HG02840 (cell line): ENCODE data around the gene ING3.

Experiments
- ATAC-seq: cut with Tn5 transposase; IDR thresholded peaks from one replicate; pipeline ENCODE4 v1.9.1; 2021; ENCODE audit warnings: mild to moderate bottlenecking, moderate library complexity, moderate number of reproducible peaks; ENCODE audit not compliant: unreplicated experiment, low FRiP score

The ING3 gene

GRCh38 chr7:120950539-120951308 lies at the start of gene ING3:
Gene ING3 (plus strand): TSS chr7:120950777. CDS start chr7:120950897, 120 bp downstream.
- peak; percentile 98 for ATAC-seq

- ATAC-seq = no peak
These were observed 35.1 kb upstream of the ING3 start for GRCh38 chr7:120915314-120916105.

GRCh38 chr7:120916121-120916520 lies 34.5 kb upstream of the ING3 start:
- ATAC-seq = no peak

DNA sequence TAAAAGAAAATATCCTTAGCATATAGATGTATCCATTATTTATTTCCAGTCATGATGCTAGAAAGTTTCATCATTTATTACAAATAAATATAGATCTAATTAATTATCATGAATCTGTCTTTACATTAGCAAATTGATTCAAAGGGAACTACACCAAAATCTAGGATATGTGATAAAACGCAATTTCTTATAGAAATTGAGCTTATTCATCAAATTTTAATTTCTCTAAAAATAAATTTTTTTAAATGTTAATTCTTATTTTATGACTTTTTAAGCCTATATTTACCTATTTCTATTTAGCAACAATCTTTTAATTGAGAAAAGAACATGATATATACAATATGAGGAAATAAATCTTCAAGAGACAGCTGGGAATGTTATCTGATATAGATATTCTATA lies 34.0 kb upstream of the ING3 start:
- ATAC-seq = no peak

DNA sequence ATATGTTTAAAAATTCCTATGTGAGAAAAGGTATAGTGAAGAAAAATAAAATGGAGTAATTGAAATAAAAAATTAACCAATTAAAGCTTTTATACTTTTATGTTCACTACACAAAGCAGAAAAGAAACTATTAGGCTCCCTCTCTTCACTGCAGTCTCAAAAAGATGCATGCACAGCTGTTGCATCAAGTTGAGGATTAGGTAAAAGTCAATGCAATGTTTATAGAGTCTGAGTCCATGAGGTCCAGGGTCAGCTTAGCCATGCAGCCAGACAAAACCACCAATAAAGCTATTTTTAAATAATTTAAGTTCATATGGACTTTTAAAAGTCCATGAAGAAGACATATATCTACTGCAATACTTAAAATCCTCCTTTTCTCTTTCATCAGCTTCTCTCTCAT lies 31.1 kb upstream of the ING3 start:
- ATAC-seq = no peak

GRCh38 chr7:120920034-120920433 lies 30.5 kb upstream of the ING3 start:
- ATAC-seq = no peak

- no peak for ATAC-seq
These were observed 29.8 kb upstream of the ING3 start for GRCh38 chr7:120920591-120921274.

- ATAC-seq = no peak
These were observed 25.7 kb upstream of the ING3 start for GRCh38 chr7:120924837-120925236.

DNA sequence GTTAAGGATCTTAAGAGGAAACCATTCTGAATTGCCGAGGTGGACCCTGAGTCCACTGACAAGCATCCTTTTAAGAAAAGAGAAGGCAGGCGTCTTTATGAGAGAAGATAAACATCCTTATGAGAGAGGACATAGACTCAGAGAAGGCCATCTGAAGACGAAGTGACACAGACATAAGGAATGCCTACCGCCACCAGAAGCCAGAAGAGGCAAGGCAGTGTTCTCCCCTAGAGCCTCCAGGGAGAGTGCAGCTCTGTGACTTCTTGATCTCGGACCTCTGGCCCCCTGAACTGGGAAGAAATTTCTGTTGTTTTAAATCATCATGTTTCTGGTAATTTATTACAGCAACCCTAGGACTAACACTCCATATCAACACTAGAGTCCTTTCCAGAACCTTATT lies 25.2 kb upstream of the ING3 start:
- no peak for ATAC-seq

- no peak for ATAC-seq
These were observed 23.6 kb upstream of the ING3 start for GRCh38 chr7:120926943-120927346.

GRCh38 chr7:120927454-120928103 lies 23.0 kb upstream of the ING3 start:
- ATAC-seq = peak; percentile 71

GRCh38 chr7:120931243-120931642 lies 19.3 kb upstream of the ING3 start:
- no peak for ATAC-seq

DNA sequence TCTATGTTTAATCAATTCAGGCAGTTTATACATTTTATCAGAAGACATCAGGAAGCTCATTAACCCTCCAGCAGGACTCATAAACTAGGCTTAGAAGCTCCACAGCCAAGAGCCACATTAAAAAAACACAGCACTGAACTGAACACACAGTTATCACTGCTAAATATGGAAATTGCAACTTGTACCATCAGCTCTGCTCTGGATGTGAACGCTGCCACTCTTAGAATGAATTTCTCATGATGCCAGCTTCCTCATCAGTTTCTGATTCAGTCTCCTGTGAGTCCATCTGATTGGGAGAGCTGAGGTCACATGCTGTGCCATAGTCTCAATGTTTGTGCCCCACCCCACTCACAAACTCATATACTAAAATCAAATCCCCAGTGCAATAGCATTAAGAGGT lies 17.1 kb upstream of the ING3 start:
- ATAC-seq = no peak

GRCh38 chr7:120939345-120939744 lies 11.2 kb upstream of the ING3 start:
- ATAC-seq = no peak

DNA sequence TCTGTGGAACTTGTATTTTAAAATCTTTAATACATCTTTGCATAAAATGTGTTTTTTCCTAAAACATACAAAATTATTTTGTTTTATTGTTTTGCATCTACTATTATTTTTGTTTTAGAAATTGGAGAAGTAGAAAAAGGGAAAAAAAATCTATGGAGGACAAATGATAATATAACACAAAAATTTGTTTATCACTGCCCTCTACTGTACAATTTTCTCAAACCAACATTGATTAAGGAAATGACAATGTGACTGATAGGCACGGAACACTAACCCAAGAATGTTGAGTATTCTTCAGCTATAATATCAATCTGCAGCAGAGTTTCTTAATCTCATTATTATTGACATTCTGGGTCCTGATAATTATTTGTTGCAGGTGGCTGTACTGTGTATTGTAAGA lies 9.5 kb upstream of the ING3 start:
- ATAC-seq = no peak

GRCh38 chr7:120941856-120942255 lies 8.7 kb upstream of the ING3 start:
- no peak for ATAC-seq

DNA sequence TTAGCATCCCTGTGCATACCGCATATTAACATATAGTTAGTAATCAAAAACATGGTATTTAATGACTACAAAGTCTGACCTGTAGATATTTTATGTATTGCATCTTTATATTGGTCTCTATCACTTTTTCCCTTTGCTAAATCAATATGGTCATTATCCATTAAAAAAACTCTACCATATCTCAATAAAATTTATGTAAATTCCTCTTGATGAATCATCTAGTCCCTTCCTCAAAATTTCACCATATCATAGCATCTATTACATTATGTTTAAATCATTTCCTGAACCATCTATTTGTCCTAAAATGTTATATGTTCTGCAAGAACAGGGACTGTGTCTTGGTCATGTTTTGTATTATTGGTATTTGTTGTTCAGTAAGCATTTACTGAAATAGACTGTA lies 7.7 kb upstream of the ING3 start:
- no peak for ATAC-seq

- no peak for ATAC-seq
These were observed 5.6 kb upstream of the ING3 start for GRCh38 chr7:120944826-120945562.

GRCh38 chr7:120947980-120948379 lies 2.6 kb upstream of the ING3 start:
- no peak for ATAC-seq

DNA sequence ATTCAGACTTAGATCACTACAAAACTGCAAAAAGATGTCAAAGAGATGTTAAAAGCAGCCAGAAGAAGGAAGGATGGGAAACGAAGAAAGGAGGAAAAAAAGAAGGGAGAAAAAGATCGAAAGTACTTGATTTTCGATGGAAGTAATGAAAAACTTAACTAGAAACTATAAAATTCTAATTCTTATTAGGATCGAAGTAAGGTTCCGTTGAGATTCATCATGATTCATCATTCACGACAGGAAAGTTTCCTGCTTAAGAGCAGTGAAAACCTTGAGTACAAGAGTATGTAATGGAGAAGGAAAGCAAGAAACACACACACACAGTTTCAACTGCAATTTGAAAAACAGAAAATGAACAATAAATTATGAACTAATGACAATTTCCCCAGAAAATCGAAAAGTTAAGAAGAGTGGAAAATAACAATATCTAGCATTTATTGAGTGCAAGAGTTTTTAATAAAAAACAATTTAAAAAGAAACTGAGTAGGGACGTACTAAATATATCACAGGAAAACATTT lies 1.1 kb upstream of the ING3 start:
- ATAC-seq = no peak
